Lower lobe of right lung (tissue), 2 donors: ENCODE results near the gene S100PBP. TPM values are rescaled to one million over a fixed set of nuclear protein-coding genes. Genes with fewer than 3 reads are reported as not detected.

Source experiments
- ATAC-seq, 2 donors: fragments of 200-7000 bp; cut with Tn5 transposase; one replicate each; pipeline ENCODE4 v1.9.1; 2020 to 2022; ENCODE audit warnings: mild to moderate bottlenecking in 2 of 2, moderate library complexity in 2 of 2
- DNase-seq: peaks from one replicate; pipeline ENCODE4 v3.0.0-alpha.2; 2020
- H3K27ac ChIP-seq: fragments of 200-600 bp; one replicate; pipeline ENCODE4 v1.8.0; 2022
- H3K27me3 ChIP-seq: fragments of 200-600 bp; one replicate; pipeline ENCODE4 v1.8.0; 2022; ENCODE audit warnings: low read depth
- H3K36me3 ChIP-seq: fragments of 200-600 bp; one replicate; pipeline ENCODE4 v1.8.0; 2022; ENCODE audit warnings: mild to moderate bottlenecking
- H3K4me1 ChIP-seq: fragments of 200-600 bp; one replicate; pipeline ENCODE4 v1.8.0; 2022
- H3K4me3 ChIP-seq: fragments of 200-600 bp; one replicate; pipeline ENCODE4 v1.8.0; 2022; ENCODE audit warnings: mild to moderate bottlenecking
- H3K9me3 ChIP-seq: fragments of 200-600 bp; one replicate; pipeline ENCODE4 v1.8.0; 2022
- intact Hi-C: fragments of 100-400 bp; cut with DNase I; formaldehyde crosslinking; loops from one replicate; pipeline ENCODE4 v1.11.0; 2022
- total RNA-seq: library from RNA; stranded (reverse); fragmentation: NEBNext Ultra II Directional; extraction: Animal tissue kit (Norgen Biotek cat#: 25700); gene quantifications from one replicate; pipeline ENCODE4 v1.2.1, GENCODE V29; 2021
- TF ChIP-seq, protein P1 (sequence below): fragments of 200-600 bp; IDR thresholded peaks from one replicate; pipeline ENCODE4 v1.8.0; 2022; ENCODE audit warnings: antibody characterized with exemption, mild to moderate bottlenecking
- donor health status: DM: no; HTN: yes; CAD: no; lungs with severe emphysema.

Gene S100PBP
- total RNA-seq, 1 donor from 2014 or later = 37.5 TPM

DNA sequence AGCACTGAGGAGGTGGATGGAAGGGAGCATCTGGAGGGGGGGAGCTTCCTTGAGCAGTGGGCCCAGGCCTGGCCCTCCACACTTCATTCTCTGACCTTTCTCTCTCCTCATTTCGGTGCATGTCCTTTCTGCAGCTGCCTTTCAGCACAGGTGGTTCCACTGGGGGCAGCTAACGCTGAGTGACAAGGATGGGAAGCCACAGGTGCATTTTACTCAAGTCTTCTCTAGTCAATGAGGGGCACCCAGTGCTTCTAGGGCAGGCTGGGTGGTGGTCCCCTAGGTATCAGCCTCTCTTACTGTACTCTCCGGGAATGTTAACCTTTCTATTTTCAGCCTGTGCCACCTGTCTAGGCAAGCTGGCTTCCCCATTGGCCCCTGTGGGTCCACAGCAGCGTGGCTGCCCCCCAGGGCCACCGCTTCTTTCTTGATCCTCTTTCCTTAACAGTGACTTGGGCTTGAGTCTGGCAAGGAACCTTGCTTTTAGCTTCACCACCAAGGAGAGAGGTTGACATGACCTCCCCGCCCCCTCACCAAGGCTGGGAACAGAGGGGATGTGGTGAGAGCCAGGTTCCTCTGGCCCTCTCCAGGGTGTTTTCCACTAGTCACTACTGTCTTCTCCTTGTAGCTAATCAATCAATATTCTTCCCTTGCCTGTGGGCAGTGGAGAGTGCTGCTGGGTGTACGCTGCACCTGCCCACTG is 43.5 kb upstream of the S100PBP start:
- ATAC-seq (no peak), DNase-seq (no peak)
- Histone ChIP-seq H3K36me3 (peaks cover 73% of the 10 kb centered on the region), H3K4me1 (peaks cover 27% of the 10 kb centered on the region), H3K27me3 (no peaks in the 10 kb centered on the region), H3K27ac (no peak overlapping the region), H3K4me3 (no peak overlapping the region), H3K9me3 (no peaks in the 10 kb centered on the region)
- intact Hi-C loops = no loop called here
- TF ChIP-seq, protein P1, sequence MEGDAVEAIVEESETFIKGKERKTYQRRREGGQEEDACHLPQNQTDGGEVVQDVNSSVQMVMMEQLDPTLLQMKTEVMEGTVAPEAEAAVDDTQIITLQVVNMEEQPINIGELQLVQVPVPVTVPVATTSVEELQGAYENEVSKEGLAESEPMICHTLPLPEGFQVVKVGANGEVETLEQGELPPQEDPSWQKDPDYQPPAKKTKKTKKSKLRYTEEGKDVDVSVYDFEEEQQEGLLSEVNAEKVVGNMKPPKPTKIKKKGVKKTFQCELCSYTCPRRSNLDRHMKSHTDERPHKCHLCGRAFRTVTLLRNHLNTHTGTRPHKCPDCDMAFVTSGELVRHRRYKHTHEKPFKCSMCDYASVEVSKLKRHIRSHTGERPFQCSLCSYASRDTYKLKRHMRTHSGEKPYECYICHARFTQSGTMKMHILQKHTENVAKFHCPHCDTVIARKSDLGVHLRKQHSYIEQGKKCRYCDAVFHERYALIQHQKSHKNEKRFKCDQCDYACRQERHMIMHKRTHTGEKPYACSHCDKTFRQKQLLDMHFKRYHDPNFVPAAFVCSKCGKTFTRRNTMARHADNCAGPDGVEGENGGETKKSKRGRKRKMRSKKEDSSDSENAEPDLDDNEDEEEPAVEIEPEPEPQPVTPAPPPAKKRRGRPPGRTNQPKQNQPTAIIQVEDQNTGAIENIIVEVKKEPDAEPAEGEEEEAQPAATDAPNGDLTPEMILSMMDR = no peak

DNA sequence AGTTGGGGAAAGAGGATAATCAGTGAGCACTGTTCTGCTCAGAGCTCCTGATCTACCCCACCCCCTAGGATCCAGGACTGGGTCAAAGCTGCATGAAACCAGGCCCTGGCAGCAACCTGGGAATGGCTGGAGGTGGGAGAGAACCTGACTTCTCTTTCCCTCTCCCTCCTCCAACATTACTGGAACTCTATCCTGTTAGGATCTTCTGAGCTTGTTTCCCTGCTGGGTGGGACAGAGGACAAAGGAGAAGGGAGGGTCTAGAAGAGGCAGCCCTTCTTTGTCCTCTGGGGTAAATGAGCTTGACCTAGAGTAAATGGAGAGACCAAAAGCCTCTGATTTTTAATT is 43.0 kb upstream of the S100PBP start:
- Histone ChIP-seq H3K36me3 (peaks cover 76% of the 10 kb centered on the region), H3K27ac (no peak overlapping the region), H3K4me1 (peaks cover 23% of the 10 kb centered on the region), H3K4me3 (no peak overlapping the region), H3K27me3 (no peaks in the 10 kb centered on the region), H3K9me3 (no peaks in the 10 kb centered on the region)
- ATAC-seq (no peak), DNase-seq (no peak)
- TF ChIP-seq, protein P1 = no peak
- intact Hi-C loops = no loop called here

DNA sequence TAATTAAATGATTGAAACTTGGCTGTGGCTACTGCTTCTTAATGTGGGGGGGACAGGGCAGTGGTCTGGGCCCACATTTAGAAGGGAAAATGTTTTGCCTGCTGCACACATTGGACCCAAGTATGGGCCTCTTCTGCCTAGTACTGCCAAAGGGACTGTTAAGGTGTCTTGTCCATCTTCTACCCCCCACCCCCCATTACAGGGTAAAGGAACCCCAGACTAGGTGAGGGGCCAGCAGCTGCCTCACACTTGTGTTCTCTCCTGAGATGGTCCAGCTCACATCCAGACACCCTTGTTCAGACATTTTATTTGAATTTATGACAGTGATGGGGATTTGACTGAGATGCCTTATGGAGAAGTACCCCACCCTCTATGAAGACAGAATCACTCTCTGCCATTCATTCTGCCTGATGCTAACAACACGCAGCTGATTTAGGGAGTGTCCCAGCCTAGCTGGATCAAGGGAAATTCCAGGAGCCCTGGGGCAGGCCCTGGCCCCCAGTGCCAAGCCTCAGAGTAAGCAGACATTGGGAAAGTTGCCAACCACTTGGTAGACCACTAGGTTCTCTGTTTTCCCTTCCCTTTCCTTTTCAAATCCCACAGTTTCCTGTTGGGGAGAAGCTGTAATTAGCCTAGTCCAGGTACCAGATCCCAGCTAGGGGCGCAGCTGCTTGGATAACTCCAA is 42.4 kb upstream of the S100PBP start:
- peaks cover 18% of the 10 kb centered on the region for H3K4me1 ChIP-seq
- H3K4me3 ChIP-seq = no peak overlapping the region
- intact Hi-C loops = no loop called here
- peak in 1 of 2 donors; percentile 19 for ATAC-seq
- H3K9me3 ChIP-seq = no peaks in the 10 kb centered on the region
- no peak for DNase-seq
- peaks cover 76% of the 10 kb centered on the region for H3K36me3 ChIP-seq
- no peak overlapping the region for H3K27ac ChIP-seq
- TF ChIP-seq, protein P1 = no peak
- no peaks in the 10 kb centered on the region for H3K27me3 ChIP-seq

DNA sequence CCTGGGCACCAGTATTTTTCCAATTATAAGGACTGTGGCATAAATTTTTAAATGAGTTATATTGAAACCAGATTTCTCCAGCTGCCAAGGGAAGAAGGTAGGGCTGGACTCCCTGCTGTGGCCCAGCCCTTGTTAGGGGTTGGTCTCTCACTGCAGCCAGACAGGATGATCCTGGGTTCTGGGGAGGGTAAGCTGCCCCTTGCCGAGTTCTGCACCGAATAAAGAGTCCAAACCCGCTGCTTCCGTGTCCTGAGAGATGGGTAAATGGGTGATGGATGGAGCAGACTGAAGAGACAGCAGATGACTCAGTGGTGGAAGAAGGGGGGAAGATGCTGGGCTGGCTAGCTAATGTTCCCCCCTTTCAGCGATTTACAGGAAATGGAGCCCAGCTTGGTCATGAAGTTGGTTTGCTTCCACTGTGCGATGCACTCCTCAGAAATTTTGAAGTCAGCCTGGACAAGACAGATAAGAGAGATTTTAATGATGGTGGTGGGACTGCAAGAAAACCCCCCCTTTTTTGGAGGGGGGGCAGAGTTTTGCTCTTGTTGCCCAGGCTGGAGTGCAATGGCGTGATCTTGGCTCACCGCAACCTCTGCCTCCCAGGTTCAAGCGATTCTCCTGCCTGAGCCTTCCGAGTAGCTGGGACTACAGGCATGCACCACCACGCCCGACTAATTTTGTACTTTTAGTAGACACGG is 41.7 kb upstream of the S100PBP start:
- ATAC-seq (no peak), DNase-seq (no peak)
- no peak overlapping the region for H3K27ac ChIP-seq
- TF ChIP-seq, protein P1 = no peak
- H3K4me1 ChIP-seq = peaks cover 18% of the 10 kb centered on the region
- H3K9me3 ChIP-seq = no peaks in the 10 kb centered on the region
- H3K4me3 ChIP-seq = no peak overlapping the region
- peaks cover 77% of the 10 kb centered on the region for H3K36me3 ChIP-seq
- intact Hi-C loops = no loop called here
- no peaks in the 10 kb centered on the region for H3K27me3 ChIP-seq

DNA sequence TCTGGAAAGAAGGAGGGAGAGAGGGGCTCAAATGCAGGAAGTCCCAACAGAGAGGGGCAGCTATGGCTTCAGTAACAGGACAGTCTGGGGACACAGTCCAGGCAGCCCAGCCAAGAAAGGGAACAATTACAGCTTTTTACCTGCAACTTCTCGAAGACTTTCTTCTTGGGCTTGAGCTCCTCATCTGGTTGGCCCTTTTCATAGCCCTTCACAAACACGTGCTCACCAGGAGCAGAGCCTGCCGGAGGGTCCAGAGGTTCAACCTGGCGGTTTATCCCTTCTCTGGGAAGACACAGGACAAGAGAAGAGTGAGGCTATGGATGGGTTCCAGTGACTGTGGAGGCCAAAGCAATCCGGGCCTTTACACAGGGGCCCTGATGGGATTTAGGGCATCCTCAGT is 38.2 kb upstream of the S100PBP start:
- Histone ChIP-seq H3K27ac (no peak overlapping the region), H3K4me1 (peaks cover 13% of the 10 kb centered on the region), H3K36me3 (peaks cover 98% of the 10 kb centered on the region), H3K27me3 (no peaks in the 10 kb centered on the region), H3K4me3 (no peak overlapping the region), H3K9me3 (no peaks in the 10 kb centered on the region)
- intact Hi-C loops = no loop called here
- ATAC-seq (no peak), DNase-seq (no peak)
- TF ChIP-seq, protein P1 = no peak
